Measurements from ENCODE around the gene GAP43.

GAP43 gene

GRCh38 chr3:115658337-115659181 is 35.2 kb downstream of the GAP43 start:
- Histone ChIP-seq H3K9me2 (replicated peaks; ENCODE audit: insufficient read depth, low read length) (no peaks in the 10 kb centered on the region), H3K9me3 (ENCODE audit: insufficient read depth, low read length) (no peaks in the 10 kb centered on the region), H3K27ac (ENCODE audit: low read depth, low read length) (no peak overlapping the region), H3K79me2 (ENCODE audit: insufficient read depth, low read length) (no peaks in the 10 kb centered on the region), H3K4me2 (ENCODE audit: low read depth, low read length, poor library complexity, severe bottlenecking) (peak overlapping the region; percentile 60), H3K4me3 (ENCODE audit: insufficient read depth, low read length, poor library complexity, severe bottlenecking) (peak overlapping the region; percentile 43), H4K20me1 (ENCODE audit: low read depth, low read length) (no peaks in the 10 kb centered on the region), H3F3A (ENCODE audit: insufficient read depth) (peaks cover 10% of the 10 kb centered on the region), H3K27me3 (ENCODE audit: low read length) (no peaks in the 10 kb centered on the region), H3K36me3 (ENCODE audit: low read length) (no peaks in the 10 kb centered on the region), H3K9ac (ENCODE audit: low read length) (peak overlapping the region; percentile 46), H2AFZ (ENCODE audit: low read depth, low read length, severe bottlenecking) (peak overlapping the region; percentile 82)
- no peak for TF ChIP-seq EZH2phosphoT487 (conservative IDR thresholded peaks at IDR 0.05; ENCODE audit: low read length)
- no peak for TF ChIP-seq CTCF (IDR thresholded peaks at IDR 0.05; ENCODE audit: insufficient read depth, low read length, poor library complexity, severe bottlenecking)

DNA sequence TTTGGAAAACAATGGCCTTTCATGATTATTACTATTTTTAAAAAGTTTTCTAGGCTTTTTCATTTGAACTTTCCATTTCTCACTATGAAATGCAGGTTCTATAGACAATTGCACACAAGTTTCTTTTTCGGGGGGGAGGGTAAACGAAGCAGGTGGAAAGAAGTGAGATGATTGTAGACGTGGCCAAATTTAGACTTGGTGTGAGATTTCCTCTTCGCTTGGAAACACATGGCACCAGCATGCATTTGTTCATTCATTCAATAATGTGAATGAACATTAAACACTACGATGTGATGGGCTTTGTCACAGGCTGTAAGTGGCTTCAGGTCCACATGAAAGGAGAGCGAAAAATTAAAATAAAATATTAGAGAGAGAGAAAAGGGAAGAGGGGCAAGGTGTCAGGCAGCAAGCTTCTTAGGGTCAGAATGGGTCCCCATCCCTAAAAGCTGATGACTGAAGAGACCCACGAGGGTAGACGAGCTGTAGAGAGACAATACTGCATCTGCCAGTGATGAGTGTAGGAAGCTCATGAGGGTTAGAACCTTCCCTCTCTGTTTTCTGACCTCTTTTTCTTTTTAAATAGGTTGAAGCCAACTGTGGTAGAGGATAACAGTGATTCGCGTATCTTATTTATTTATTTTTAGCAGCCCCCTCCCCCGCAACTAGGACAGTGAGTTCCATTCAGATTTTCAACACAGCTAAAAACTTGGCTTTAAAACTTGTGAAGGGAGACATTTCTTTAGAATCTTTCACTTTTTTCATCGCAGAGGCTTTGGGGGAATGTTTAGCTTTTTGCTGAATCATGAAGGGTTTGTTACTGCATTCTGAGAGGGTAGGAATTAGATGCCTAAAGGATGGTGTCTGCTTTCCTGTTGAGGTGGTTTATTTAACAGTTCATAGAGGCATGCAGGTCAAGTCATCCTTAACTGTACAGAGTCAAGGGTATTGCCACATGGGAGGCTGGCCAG is 36.2 kb downstream of the GAP43 start:
- no peak overlapping the region for H3K27ac ChIP-seq (ENCODE audit: low read depth, low read length)
- no peak overlapping the region for H3K9ac ChIP-seq (ENCODE audit: low read length)
- no peaks in the 10 kb centered on the region for H3K36me3 ChIP-seq (ENCODE audit: low read length)

More for the DNA sequence above, 36.2 kb downstream of the GAP43 start:
- Histone ChIP-seq H2AFZ (ENCODE audit: low read depth, low read length, severe bottlenecking) (peak overlapping the region; percentile 82), H4K20me1 (ENCODE audit: low read depth, low read length) (no peaks in the 10 kb centered on the region), H3K79me2 (ENCODE audit: insufficient read depth, low read length) (no peaks in the 10 kb centered on the region), H3K9me2 (replicated peaks; ENCODE audit: insufficient read depth, low read length) (no peaks in the 10 kb centered on the region), H3F3A (ENCODE audit: insufficient read depth) (peaks cover 10% of the 10 kb centered on the region), H3K4me2 (ENCODE audit: low read depth, low read length, poor library complexity, severe bottlenecking) (peak overlapping the region; percentile 60), H3K4me3 (ENCODE audit: insufficient read depth, low read length, poor library complexity, severe bottlenecking) (no peak overlapping the region), H3K27me3 (ENCODE audit: low read length) (no peaks in the 10 kb centered on the region), H3K9me3 (ENCODE audit: insufficient read depth, low read length) (no peaks in the 10 kb centered on the region)
- TF ChIP-seq EZH2phosphoT487 (conservative IDR thresholded peaks at IDR 0.05; ENCODE audit: low read length): no peak
- no peak for TF ChIP-seq CTCF (IDR thresholded peaks at IDR 0.05; ENCODE audit: insufficient read depth, low read length, poor library complexity, severe bottlenecking)
